Smooth muscle cell of the brain vasculature (primary cell): ENCODE results near the gene FGF1.

Experiments used
- DNase-seq: peaks from one replicate; pipeline ENCODE4 v3.0.0-alpha.2; 2012; ENCODE audit warnings: low read depth, low spot score

Gene FGF1

GRCh38 chr5:142685418-142686209 is at the start of gene FGF1:
Gene FGF1 (minus strand): TSS chr5:142686090. CDS start chr5:142614127, 71,963 bp downstream.
- DNase-seq, result no peak

GRCh38 chr5:142727735-142728047 is 41.8 kb upstream of the FGF1 start:
- DNase-seq, result no peak

GRCh38 chr5:142726188-142726731 is 40.4 kb upstream of the FGF1 start:
- DNase-seq, result peak; percentile 55

- no peak for DNase-seq
Observed at GRCh38 chr5:142725231-142726187, 39.6 kb upstream of the FGF1 start.

GRCh38 chr5:142724821-142725220 is 38.9 kb upstream of the FGF1 start:
- DNase-seq, result no peak

- DNase-seq, result no peak
Observed at GRCh38 chr5:142722896-142723295, 37.0 kb upstream of the FGF1 start.

- DNase-seq, result no peak
Observed at GRCh38 chr5:142722146-142722545, 36.3 kb upstream of the FGF1 start.

GRCh38 chr5:142720641-142721271 is 34.9 kb upstream of the FGF1 start:
- no peak for DNase-seq

- no peak for DNase-seq
Observed at GRCh38 chr5:142719836-142720370, 34.0 kb upstream of the FGF1 start.

GRCh38 chr5:142717582-142718215 is 31.8 kb upstream of the FGF1 start:
- no peak for DNase-seq

GRCh38 chr5:142716963-142717362 is 31.1 kb upstream of the FGF1 start:
- no peak for DNase-seq

- no peak for DNase-seq
Observed at GRCh38 chr5:142715291-142715690, 29.4 kb upstream of the FGF1 start.

- DNase-seq, result no peak
Observed at GRCh38 chr5:142713121-142713706, 27.3 kb upstream of the FGF1 start.

GRCh38 chr5:142703153-142703552 is 17.3 kb upstream of the FGF1 start:
- DNase-seq, result no peak

GRCh38 chr5:142701673-142702311 is 15.9 kb upstream of the FGF1 start:
- no peak for DNase-seq

GRCh38 chr5:142700566-142700965 is 14.7 kb upstream of the FGF1 start:
- DNase-seq, result no peak

GRCh38 chr5:142699184-142699720 is 13.4 kb upstream of the FGF1 start:
- DNase-seq, result peak; percentile 78

GRCh38 chr5:142698447-142699183 is 12.7 kb upstream of the FGF1 start:
- no peak for DNase-seq
